GM12878 (cell line): ENCODE data around the gene TMEM259. TPM values are rescaled to one million over a fixed set of nuclear protein-coding genes. Genes with fewer than 3 reads are reported as not detected.

ENCODE experiments used
- ATAC-seq: fragments of 200-7000 bp; cut with Tn5 transposase; 3 replicates; pipeline ENCODE4 v1.9.1; 2020; ENCODE audit warnings: mild to moderate bottlenecking, moderate library complexity
- BruUV-seq: library from RNA; stranded (reverse); fragments of 400-500 nt; replicated peaks from 2 replicates; lab custom pipeline; 2021; lab: Mats Ljungman, UMichigan
- CTCF ChIA-PET: fragments of 300-600 bp; sonication (Branson Sonifier 250); formaldehyde crosslinking; extraction: SDS; loops from one replicate; lab custom pipeline; 2021; ENCODE audit warnings: inconsistent platforms; lab: Yijun Ruan, JAX
- POLR2A ChIA-PET: fragments of 350-600 bp; formaldehyde crosslinking; extraction: SDS; loops from one replicate; lab custom pipeline; 2021; ENCODE audit warnings: inconsistent platforms; lab: Charles Lee
- RAD21 ChIA-PET: fragments of 300-600 bp; sonication (Branson Sonifier 250); formaldehyde crosslinking; loops from one replicate; lab custom pipeline; 2023; ENCODE audit warnings: antibody characterized with exemption; ENCODE audit not compliant: unreplicated experiment; lab: Charles Lee
- SMC1A ChIA-PET: fragments of 300-600 bp; sonication (Branson Sonifier 250); formaldehyde crosslinking; loops from one replicate; lab custom pipeline; 2023; ENCODE audit not compliant: unreplicated experiment, uncharacterized antibody; lab: Charles Lee
- DNase-seq: peaks from one replicate; pipeline ENCODE4 v3.0.0-alpha.2; 2011; ENCODE audit warnings: low read depth, low spot score
- FAIRE-seq: peaks from 3 replicates; lab custom pipeline; 2011; peaks lifted over from hg19 to GRCh38; lab: Jason Lieb, UNC
- H2AFZ ChIP-seq: 2 replicates; pipeline ENCODE4 v1.6.0; 2011; ENCODE audit warnings: low read depth, low read length, control low read depth; ENCODE audit not compliant: control insufficient read depth
- H3K27ac ChIP-seq: 2 replicates; pipeline ENCODE4 v1.5.1; 2011; ENCODE audit warnings: control low read depth; ENCODE audit not compliant: control insufficient read depth, insufficient read depth
- H3K27me3 ChIP-seq, 2 experiments: replicated peaks in 1 of 2; 2 replicates each; pipeline versions ENCODE4 v1.6.0 to v1.6.1; 2011; ENCODE audit warnings: low read length in 1 of 2; ENCODE audit not compliant: control insufficient read depth in 2 of 2, insufficient read depth in 2 of 2
- H3K36me3 ChIP-seq, 2 experiments: 2 replicates each; pipeline ENCODE4 v1.5.1; 2011; ENCODE audit warnings: low read length in 1 of 2; ENCODE audit not compliant: control insufficient read depth in 2 of 2, insufficient read depth in 2 of 2
- H3K4me1 ChIP-seq: 2 replicates; pipeline ENCODE4 v1.6.1; 2011; ENCODE audit warnings: mild to moderate bottlenecking, low read length, moderate library complexity, mixed read lengths; ENCODE audit not compliant: control insufficient read depth, insufficient read depth
- H3K4me2 ChIP-seq: 2 replicates; pipeline ENCODE4 v1.6.0; 2011; ENCODE audit warnings: control low read depth; ENCODE audit not compliant: control insufficient read depth, insufficient read depth
- H3K4me3 ChIP-seq: fragments of 200-600 bp; sonication (generic); 2 replicates; pipeline ENCODE4 v1.5.1; 2016
- H3K79me2 ChIP-seq: 2 replicates; pipeline ENCODE4 v1.6.0; 2011; ENCODE audit warnings: low read length; ENCODE audit not compliant: control insufficient read depth, insufficient read depth
- H3K9ac ChIP-seq: 2 replicates; pipeline ENCODE4 v1.8.0; 2011; ENCODE audit warnings: low read length, control low read depth, mixed read lengths; ENCODE audit not compliant: control insufficient read depth, insufficient read depth
- H3K9me3 ChIP-seq: replicated peaks from 3 replicates; pipeline ENCODE4 v1.5.1; 2011; ENCODE audit warnings: mild to moderate bottlenecking, low read length; ENCODE audit not compliant: control insufficient read depth, insufficient read depth
- H4K20me1 ChIP-seq: 2 replicates; pipeline ENCODE4 v1.6.0; 2011; ENCODE audit not compliant: control insufficient read depth, insufficient read depth
- CEBPB ChIP-seq, 2 experiments: fragments of 150-350 bp in 1 of 2; IDR thresholded peaks; 2 replicates each; pipeline ENCODE4 v1.6.1; 2012 to 2014; ENCODE audit warnings: low read depth in 2 of 2, low read length in 2 of 2, borderline replicate concordance in 1 of 2, inconsistent platforms in 1 of 2
- IKZF2 ChIP-seq, 2 experiments: fragments of 450-650 bp; IDR thresholded peaks; 2 replicates each; pipeline ENCODE4 v1.6.1; 2017; ENCODE audit warnings: mild to moderate bottlenecking in 2 of 2, moderate library complexity in 2 of 2
- IRF5 ChIP-seq: fragments of 450-650 bp; IDR thresholded peaks from 2 replicates; pipeline ENCODE4 v1.6.1; 2017; ENCODE audit warnings: borderline replicate concordance
- PAX5 ChIP-seq: IDR thresholded peaks from 2 replicates; pipeline ENCODE4 v1.6.1; 2011; ENCODE audit warnings: low read depth, low read length, borderline replicate concordance
- POLR2A ChIP-seq: IDR thresholded peaks from 2 replicates; pipeline ENCODE4 v1.6.1; 2011; ENCODE audit warnings: low read depth, mild to moderate bottlenecking, low read length
- RELA ChIP-seq: fragments of 450-650 bp; IDR thresholded peaks from 2 replicates; pipeline ENCODE4 v1.8.0; 2014; ENCODE audit warnings: borderline replicate concordance; ENCODE audit not compliant: partially characterized antibody
- SP1 ChIP-seq: IDR thresholded peaks from one replicate; pipeline ENCODE4 v1.6.1; 2011; ENCODE audit warnings: low read depth, low read length
- TAF1 ChIP-seq: IDR thresholded peaks from 2 replicates; pipeline ENCODE4 v1.6.1; 2011; ENCODE audit warnings: mild to moderate bottlenecking, low read depth, low read length, borderline replicate concordance
- WGBS: methylation state at CpG from one replicate; pipeline ENCODE4 v1.1.6; 2016; ENCODE audit warnings: low lambda C conversion rate; ENCODE audit not compliant: insufficient replicate concordance, insufficient coverage; ENCODE audit errors: missing lambda C conversion rate; 5-methylcytosine and 5-hydroxymethylcytosine counted together
- in situ Hi-C: fragments of 300-500 bp; cut with MboI; formaldehyde crosslinking; loops from 9 replicates; pipeline ENCODE4 v1.14.3; 2018; ENCODE audit warnings: mixed read lengths
- intact Hi-C: fragments of 100-400 bp; cut with micrococcal nuclease; formaldehyde crosslinking; loops from one replicate; pipeline ENCODE4 v1.14.2; 2022; ENCODE audit not compliant: unreplicated experiment
- polyA plus RNA-seq, 11 experiments: library from polyadenylated mRNA; depleted of rRNA in 4 of 11; unstranded in 6 of 11; stranded (reverse) in 5 of 11; fragments of >200 nt; fragmentation: Nextera tagmentation in 4 of 11; fragmentation: Illumina TruSeq in 1 of 11; extraction: Ambion mirVana in 4 of 11; extraction: Trizol in 1 of 11; gene quantifications; 1 replicate in 1 of 11; 2 replicates in 10 of 11; pipeline versions ENCODE4 v1.2.1 to v1.2.3, GENCODE V29; 2011 to 2016; ENCODE audit warnings: inconsistent platforms in 2 of 11, missing spikeins in 2 of 11, low read depth in 1 of 11
- total RNA-seq, 4 experiments: library from RNA; depleted of rRNA in 3 of 4; stranded (reverse); fragments of >200 nt in 3 of 4; fragmentation: Illumina TruSeq in 1 of 4; extraction: Trizol in 1 of 4; gene quantifications; 2 replicates each; pipeline versions ENCODE4 v1.2.1 to v1.2.3, GENCODE V29; 2013 to 2021

The TMEM259 gene
- total and polyA plus RNA-seq, 10 of the 15 experiments (the other 5 are each of a cell fraction or from before 2014, with no cell fraction given) = 0.43 to 184 (median 62.0) TPM

DNA sequence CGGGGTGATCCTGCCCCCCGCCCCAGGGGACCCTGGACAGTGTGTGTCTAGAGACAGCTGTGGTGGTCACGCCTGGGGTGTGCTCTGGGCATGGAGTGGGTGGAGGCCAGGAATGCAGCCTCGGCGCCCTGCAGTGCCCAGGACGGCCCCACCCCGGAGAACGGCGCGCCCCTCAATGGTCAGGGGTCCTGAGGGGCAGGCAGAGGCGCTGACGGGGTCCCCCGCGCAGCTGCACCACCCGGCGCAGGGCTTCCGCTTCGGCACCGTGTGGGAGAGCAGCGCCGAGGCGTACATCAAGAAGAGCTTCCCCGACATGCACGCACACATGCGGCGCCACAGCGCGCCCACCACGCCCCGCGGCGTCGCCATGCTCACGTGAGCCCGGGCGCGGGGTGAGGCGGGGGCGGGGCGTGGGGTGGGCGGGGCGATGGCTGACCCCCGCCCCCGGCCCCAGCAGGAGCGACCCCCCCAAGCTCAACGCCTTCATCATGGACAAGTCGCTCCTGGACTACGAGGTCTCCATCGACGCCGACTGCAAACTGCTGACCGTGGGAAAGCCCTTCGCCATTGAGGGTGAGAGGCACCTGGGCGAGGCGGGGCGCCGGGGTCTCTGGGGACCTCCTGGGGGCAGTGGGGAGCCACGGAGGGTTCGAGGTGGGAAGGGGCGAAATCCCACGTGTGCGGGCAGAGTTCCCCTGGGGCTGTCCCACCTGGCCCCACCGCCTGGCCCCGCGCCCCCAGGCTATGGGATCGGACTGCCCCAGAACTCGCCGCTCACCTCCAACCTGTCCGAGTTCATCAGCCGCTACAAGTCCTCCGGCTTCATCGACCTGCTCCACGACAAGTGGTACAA lies 13.3 kb downstream of the TMEM259 start:
- ATAC-seq = no peak
- ChIA-PET CTCF (no interaction called here), POLR2A (no interaction called here), RAD21 (no interaction called here), SMC1A (no interaction called here)
- no TSS peak for BruUV-seq
- H3K4me3 ChIP-seq = no peak overlapping the region
- TF ChIP-seq RELA (no peak), PAX5 (no peak), CEBPB (IDR thresholded peaks at IDR 0.05; ENCODE audit: borderline replicate concordance in 1 of 2, low read depth in 2 of 2, low read length in 2 of 2) (no peak), IRF5 (no peak), IKZF2 (IDR thresholded peaks at IDR 0.05) (no peak), TAF1 (no peak), SP1 (no peak), POLR2A (peak; percentile 19; the same call in 1 of the 2 replicates)
- in situ Hi-C loops = no loop called here
- H2AFZ ChIP-seq = no peak overlapping the region
- H3K9me3 ChIP-seq = no peaks in the 10 kb centered on the region
- H3K36me3 ChIP-seq = peaks cover 0 to 21% of the 10 kb centered on the region in 2 experiments; a peak in 3 of 4 replicates
- intact Hi-C loops = no loop called here
- H3K79me2 ChIP-seq = no peaks in the 10 kb centered on the region
- no peak for DNase-seq
- H3K4me2 ChIP-seq = no peak overlapping the region
- no peaks in the 10 kb centered on the region for H3K4me1 ChIP-seq
- WGBS = 94% methylated on average over 34 of the region's 73 CpGs
- FAIRE-seq = no peak
- H3K27ac ChIP-seq = no peak overlapping the region
- no peaks in the 10 kb centered on the region for H4K20me1 ChIP-seq
- H3K9ac ChIP-seq = no peak overlapping the region
- H3K27me3 ChIP-seq = no peaks in the 10 kb centered on the region
